ENCODE data around the gene HOXC13.

Gene HOXC13

GRCh38 chr12:53976823-53977595, 38.4 kb downstream of the HOXC13 start:
- H3K4me3 ChIP-seq (ENCODE audit: low read depth, low read length): no peak overlapping the region
- H3K27me3 ChIP-seq (replicated peaks): peaks cover 91% of the 10 kb centered on the region
- DNase-seq: no peak
- in situ Hi-C loops (cut with HindIII; ENCODE audit: low pct_ligation_motif_present, low sequenced_read_pairs): no loop called here
- H3K27ac ChIP-seq: no peak overlapping the region
- TF ChIP-seq CTCF (IDR thresholded peaks at IDR 0.05; ENCODE audit: low read depth, low read length, missing control alignments): no peak
- H3K36me3 ChIP-seq (replicated peaks): no peaks in the 10 kb centered on the region

GRCh38 chr12:53977596-53978445, 39.2 kb downstream of the HOXC13 start:
- TF ChIP-seq CTCF (IDR thresholded peaks at IDR 0.05; ENCODE audit: low read depth, low read length, missing control alignments): no peak
- H3K27ac ChIP-seq: no peak overlapping the region
- no peak overlapping the region for H3K4me3 ChIP-seq (ENCODE audit: low read depth, low read length)
- DNase-seq: no peak
- H3K27me3 ChIP-seq (replicated peaks): peaks cover 91% of the 10 kb centered on the region
- in situ Hi-C loops (cut with HindIII; ENCODE audit: low pct_ligation_motif_present, low sequenced_read_pairs): no loop called here
- H3K36me3 ChIP-seq (replicated peaks): no peaks in the 10 kb centered on the region

- Histone ChIP-seq H3K36me3 (replicated peaks) (no peaks in the 10 kb centered on the region), H3K4me3 (ENCODE audit: low read depth, low read length) (no peak overlapping the region), H3K27me3 (replicated peaks) (peaks cover 91% of the 10 kb centered on the region), H3K27ac (no peak overlapping the region)
- TF ChIP-seq CTCF (IDR thresholded peaks at IDR 0.05; ENCODE audit: low read depth, low read length, missing control alignments): no peak
- in situ Hi-C loops (cut with HindIII; ENCODE audit: low pct_ligation_motif_present, low sequenced_read_pairs): no loop called here
- DNase-seq: no peak
These were observed 40.1 kb downstream of the HOXC13 start for GRCh38 chr12:53978477-53979356.

- no peaks in the 10 kb centered on the region for H3K36me3 ChIP-seq (replicated peaks)
- in situ Hi-C loops (cut with HindIII; ENCODE audit: low pct_ligation_motif_present, low sequenced_read_pairs): no loop called here
- TF ChIP-seq CTCF (IDR thresholded peaks at IDR 0.05; ENCODE audit: low read depth, low read length, missing control alignments): no peak
- no peak overlapping the region for H3K27ac ChIP-seq
- peaks cover 87% of the 10 kb centered on the region for H3K27me3 ChIP-seq (replicated peaks)
- no peak overlapping the region for H3K4me3 ChIP-seq (ENCODE audit: low read depth, low read length)
- no peak for DNase-seq
These were observed 41.6 kb downstream of the HOXC13 start for GRCh38 chr12:53980104-53980801.

- DNase-seq: no peak
- H3K27ac ChIP-seq: no peak overlapping the region
- in situ Hi-C loops (cut with HindIII; ENCODE audit: low pct_ligation_motif_present, low sequenced_read_pairs): no loop called here
- no peak overlapping the region for H3K4me3 ChIP-seq (ENCODE audit: low read depth, low read length)
- peaks cover 89% of the 10 kb centered on the region for H3K27me3 ChIP-seq (replicated peaks)
- TF ChIP-seq CTCF (IDR thresholded peaks at IDR 0.05; ENCODE audit: low read depth, low read length, missing control alignments): no peak
- H3K36me3 ChIP-seq (replicated peaks): no peaks in the 10 kb centered on the region
These were observed 42.3 kb downstream of the HOXC13 start for GRCh38 chr12:53980802-53981496.

Data from brain microvascular endothelial cell (primary cell).